Measurements from ENCODE around the gene ARHGAP22.

ARHGAP22 gene

DNA sequence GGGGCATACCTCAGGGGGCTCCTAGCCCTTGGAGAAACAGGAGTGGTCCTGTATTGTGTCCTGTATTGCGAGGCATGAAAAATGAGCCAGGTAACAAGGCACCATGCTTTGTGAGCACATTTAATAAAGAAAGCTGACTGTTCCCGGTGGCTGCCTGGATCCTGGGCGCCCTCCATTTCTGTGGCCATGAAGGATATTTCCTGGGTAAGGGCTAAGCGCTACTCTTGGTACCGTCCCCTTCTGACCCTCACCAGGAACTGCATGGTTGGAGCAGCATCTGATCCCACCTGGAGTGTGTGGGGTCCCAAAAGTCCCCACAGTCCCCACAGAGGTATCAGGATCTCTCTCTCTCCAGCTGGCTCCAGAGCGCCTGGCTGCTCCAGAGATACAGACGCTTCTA lies 158.9 kb downstream of the ARHGAP22 start:
- TF ChIP-seq, protein P1, sequence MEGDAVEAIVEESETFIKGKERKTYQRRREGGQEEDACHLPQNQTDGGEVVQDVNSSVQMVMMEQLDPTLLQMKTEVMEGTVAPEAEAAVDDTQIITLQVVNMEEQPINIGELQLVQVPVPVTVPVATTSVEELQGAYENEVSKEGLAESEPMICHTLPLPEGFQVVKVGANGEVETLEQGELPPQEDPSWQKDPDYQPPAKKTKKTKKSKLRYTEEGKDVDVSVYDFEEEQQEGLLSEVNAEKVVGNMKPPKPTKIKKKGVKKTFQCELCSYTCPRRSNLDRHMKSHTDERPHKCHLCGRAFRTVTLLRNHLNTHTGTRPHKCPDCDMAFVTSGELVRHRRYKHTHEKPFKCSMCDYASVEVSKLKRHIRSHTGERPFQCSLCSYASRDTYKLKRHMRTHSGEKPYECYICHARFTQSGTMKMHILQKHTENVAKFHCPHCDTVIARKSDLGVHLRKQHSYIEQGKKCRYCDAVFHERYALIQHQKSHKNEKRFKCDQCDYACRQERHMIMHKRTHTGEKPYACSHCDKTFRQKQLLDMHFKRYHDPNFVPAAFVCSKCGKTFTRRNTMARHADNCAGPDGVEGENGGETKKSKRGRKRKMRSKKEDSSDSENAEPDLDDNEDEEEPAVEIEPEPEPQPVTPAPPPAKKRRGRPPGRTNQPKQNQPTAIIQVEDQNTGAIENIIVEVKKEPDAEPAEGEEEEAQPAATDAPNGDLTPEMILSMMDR (IDR thresholded peaks at IDR 0.05; ENCODE audit: insufficient read depth, missing control alignments) = no peak
- no peak for DNase-seq (ENCODE audit: insufficient read length, low spot score)
- no peak for FAIRE-seq

DNA sequence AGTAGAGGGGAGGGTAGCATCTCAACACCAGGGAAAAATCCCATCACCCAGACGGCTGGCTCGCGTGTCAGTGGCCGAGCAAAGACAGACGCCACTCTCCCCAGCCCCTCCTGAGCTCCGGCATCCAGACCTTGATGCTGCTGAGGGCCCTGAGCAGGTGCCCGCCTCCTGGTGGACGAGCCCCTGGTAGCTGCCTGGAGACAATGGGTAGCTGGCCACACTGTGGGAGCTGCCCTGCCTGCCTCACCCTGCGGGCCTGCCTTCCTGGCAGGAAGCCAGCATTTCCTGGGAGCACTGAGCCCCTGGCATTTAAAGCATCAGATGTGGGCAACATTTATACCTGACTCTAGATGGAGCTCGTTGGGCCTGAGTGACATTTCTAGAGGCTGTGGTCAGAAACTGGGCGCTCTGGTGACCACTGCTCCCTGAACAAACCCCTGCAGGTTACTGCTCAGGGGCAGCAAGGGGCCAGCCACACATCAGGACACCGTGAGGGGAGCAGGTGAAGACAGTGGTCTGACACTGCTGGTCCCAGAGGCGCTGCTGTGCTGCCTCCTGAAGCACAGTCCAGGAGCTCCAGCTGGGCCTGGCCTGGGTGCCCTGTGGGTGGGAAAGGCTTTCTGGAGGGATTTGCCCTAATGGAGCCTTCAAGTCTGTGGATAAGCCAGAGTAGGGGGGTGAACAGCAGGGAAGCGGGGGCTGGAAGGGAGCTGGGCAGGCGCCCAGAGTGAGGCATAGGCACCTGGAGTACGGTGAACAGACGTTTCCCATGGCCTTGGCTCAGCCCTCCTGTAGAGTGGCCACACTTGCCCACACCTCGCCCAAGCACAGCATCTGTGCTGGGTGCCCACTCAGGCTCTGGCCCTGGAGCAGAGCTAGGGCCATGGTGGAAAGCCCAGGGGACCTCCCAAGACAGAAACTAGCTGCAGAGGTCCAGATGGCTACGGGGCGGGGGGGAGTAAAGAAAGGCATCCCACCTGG lies 159.7 kb downstream of the ARHGAP22 start:
- DNase-seq (ENCODE audit: insufficient read length, low spot score) (no peak), FAIRE-seq (no peak)
- TF ChIP-seq, protein P1 (IDR thresholded peaks at IDR 0.05; ENCODE audit: insufficient read depth, missing control alignments) = peak; percentile 9

DNA sequence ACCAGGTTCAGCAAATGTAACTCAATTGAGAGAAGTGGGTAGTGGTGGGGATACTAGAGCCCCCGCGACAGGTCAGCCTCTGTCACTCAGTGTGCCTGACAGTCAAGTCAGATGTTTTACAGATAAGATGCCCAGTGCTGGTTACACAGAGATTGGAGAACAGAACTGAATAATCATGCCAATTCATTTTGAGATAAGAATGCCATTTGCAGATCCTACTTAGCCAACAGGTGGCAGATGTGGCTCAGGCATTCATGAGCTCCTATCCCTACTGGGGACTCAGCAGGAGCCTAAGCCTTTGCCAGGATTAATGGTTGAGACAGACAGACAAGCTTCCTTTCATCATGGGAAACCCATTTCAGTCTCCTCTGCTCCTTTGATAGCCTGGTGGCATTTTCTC lies 160.6 kb downstream of the ARHGAP22 start:
- FAIRE-seq (no peak), DNase-seq (ENCODE audit: insufficient read length, low spot score) (no peak)
- TF ChIP-seq, protein P1 (IDR thresholded peaks at IDR 0.05; ENCODE audit: insufficient read depth, missing control alignments) = peak; percentile 70

DNA sequence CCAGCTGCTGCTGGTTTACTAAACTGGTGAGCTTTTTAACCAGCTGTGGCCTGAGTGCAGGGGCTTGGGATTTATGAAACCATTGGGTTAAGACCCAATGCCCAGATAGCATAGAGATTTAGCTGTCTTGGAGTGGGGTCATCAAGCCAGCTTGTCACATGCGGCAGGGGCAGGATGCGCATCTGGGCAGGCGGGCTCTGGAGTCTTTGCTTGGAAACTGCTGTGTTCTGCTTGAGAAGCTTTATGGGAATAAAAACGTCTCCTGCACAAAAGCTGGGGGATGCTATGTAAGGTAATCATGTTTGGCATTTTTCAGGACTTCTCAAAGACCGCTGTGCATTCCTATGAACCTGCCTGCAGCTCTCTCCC lies 162.1 kb downstream of the ARHGAP22 start:
- FAIRE-seq = no peak
- TF ChIP-seq, protein P1 (IDR thresholded peaks at IDR 0.05; ENCODE audit: insufficient read depth, missing control alignments) = no peak
- DNase-seq (ENCODE audit: insufficient read length, low spot score) = no peak

DNA sequence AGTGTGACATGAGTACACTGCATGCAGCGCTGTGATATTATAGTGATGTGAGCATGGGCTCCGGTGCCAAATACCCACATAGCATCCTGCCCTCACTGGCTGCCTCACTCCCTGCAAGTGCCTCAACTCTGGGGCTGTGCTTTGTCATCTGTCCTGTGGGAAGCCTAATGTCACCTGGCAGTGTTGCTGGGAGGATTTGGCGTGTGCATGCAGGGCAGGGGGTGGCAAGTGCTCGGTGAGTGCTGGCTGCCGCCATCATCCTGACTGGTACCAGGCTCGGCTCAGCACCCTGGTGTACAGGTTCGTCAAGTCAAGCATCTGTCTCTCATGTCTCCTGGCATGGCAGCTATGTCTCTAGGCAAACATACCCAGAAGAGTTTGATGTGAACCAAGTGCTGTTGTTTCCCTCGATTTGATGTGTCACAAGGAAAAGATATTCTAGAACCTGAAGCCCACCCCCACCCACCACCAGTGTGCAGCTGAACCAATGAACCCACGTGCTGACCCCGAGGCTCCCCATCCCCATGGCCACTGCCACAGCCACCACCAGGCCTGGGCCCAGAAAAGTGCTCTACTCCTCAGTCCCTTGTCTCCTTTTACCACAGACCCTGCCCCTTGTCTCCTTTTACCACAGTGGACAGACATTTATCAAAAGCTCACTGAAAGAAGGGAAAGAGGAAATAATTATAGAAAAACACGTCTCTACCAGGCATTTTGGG lies 162.6 kb downstream of the ARHGAP22 start:
- FAIRE-seq (no peak), DNase-seq (ENCODE audit: insufficient read length, low spot score) (no peak)
- TF ChIP-seq, protein P1 (IDR thresholded peaks at IDR 0.05; ENCODE audit: insufficient read depth, missing control alignments) = no peak

DNA sequence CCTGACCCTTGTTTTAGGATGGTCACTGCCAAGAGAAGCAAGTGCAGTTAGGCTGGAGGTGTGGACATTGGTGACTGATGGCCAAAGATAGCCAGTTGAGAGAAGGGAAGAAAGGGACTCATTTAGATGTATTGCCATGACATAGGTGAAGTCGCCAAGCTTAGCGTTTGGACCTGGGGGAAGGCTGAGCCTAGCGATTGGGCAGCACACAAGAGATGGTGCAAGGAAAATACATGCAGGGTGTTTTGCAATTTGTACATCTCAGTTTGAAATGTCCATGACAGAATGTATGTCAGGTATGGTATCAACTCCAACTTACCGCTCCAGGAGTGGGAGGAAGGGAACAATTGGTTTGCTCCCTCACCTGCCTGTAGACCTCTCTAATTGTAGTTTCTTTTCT lies 164.1 kb downstream of the ARHGAP22 start:
- TF ChIP-seq, protein P1 (IDR thresholded peaks at IDR 0.05; ENCODE audit: insufficient read depth, missing control alignments) = no peak
- no peak for DNase-seq (ENCODE audit: insufficient read length, low spot score)
- FAIRE-seq = no peak

Data from D721Med (cell line).